GM12878 (cell line): Measurements from ENCODE around the gene LTB4R. TPM values are rescaled to one million over a fixed set of nuclear protein-coding genes. Genes with fewer than 3 reads are reported as not detected.

Experiments used
- ATAC-seq: fragments of 200-7000 bp; cut with Tn5 transposase; 3 replicates; pipeline ENCODE4 v1.9.1; 2020; ENCODE audit warnings: mild to moderate bottlenecking, moderate library complexity
- BruUV-seq: library from RNA; stranded (reverse); fragments of 400-500 nt; replicated peaks from 2 replicates; lab custom pipeline; 2021; lab: Mats Ljungman, UMichigan
- CTCF ChIA-PET: fragments of 300-600 bp; sonication (Branson Sonifier 250); formaldehyde crosslinking; extraction: SDS; loops from one replicate; lab custom pipeline; 2021; ENCODE audit warnings: inconsistent platforms; lab: Yijun Ruan, JAX
- POLR2A ChIA-PET: fragments of 350-600 bp; formaldehyde crosslinking; extraction: SDS; loops from one replicate; lab custom pipeline; 2021; ENCODE audit warnings: inconsistent platforms; lab: Charles Lee
- RAD21 ChIA-PET: fragments of 300-600 bp; sonication (Branson Sonifier 250); formaldehyde crosslinking; loops from one replicate; lab custom pipeline; 2023; ENCODE audit warnings: antibody characterized with exemption; ENCODE audit not compliant: unreplicated experiment; lab: Charles Lee
- SMC1A ChIA-PET: fragments of 300-600 bp; sonication (Branson Sonifier 250); formaldehyde crosslinking; loops from one replicate; lab custom pipeline; 2023; ENCODE audit not compliant: unreplicated experiment, uncharacterized antibody; lab: Charles Lee
- DNase-seq: peaks from one replicate; pipeline ENCODE4 v3.0.0-alpha.2; 2011; ENCODE audit warnings: low read depth, low spot score
- FAIRE-seq: peaks from 3 replicates; lab custom pipeline; 2011; peaks lifted over from hg19 to GRCh38; lab: Jason Lieb, UNC
- H2AFZ ChIP-seq: 2 replicates; pipeline ENCODE4 v1.6.0; 2011; ENCODE audit warnings: low read depth, low read length, control low read depth; ENCODE audit not compliant: control insufficient read depth
- H3K27ac ChIP-seq: 2 replicates; pipeline ENCODE4 v1.5.1; 2011; ENCODE audit warnings: control low read depth; ENCODE audit not compliant: control insufficient read depth, insufficient read depth
- H3K27me3 ChIP-seq, 2 experiments: replicated peaks in 1 of 2; 2 replicates each; pipeline versions ENCODE4 v1.6.0 to v1.6.1; 2011; ENCODE audit warnings: low read length in 1 of 2; ENCODE audit not compliant: control insufficient read depth in 2 of 2, insufficient read depth in 2 of 2
- H3K36me3 ChIP-seq, 2 experiments: 2 replicates each; pipeline ENCODE4 v1.5.1; 2011; ENCODE audit warnings: low read length in 1 of 2; ENCODE audit not compliant: control insufficient read depth in 2 of 2, insufficient read depth in 2 of 2
- H3K4me1 ChIP-seq: 2 replicates; pipeline ENCODE4 v1.6.1; 2011; ENCODE audit warnings: mild to moderate bottlenecking, low read length, moderate library complexity, mixed read lengths; ENCODE audit not compliant: control insufficient read depth, insufficient read depth
- H3K4me2 ChIP-seq: 2 replicates; pipeline ENCODE4 v1.6.0; 2011; ENCODE audit warnings: control low read depth; ENCODE audit not compliant: control insufficient read depth, insufficient read depth
- H3K4me3 ChIP-seq: fragments of 200-600 bp; sonication (generic); 2 replicates; pipeline ENCODE4 v1.5.1; 2016
- H3K79me2 ChIP-seq: 2 replicates; pipeline ENCODE4 v1.6.0; 2011; ENCODE audit warnings: low read length; ENCODE audit not compliant: control insufficient read depth, insufficient read depth
- H3K9ac ChIP-seq: 2 replicates; pipeline ENCODE4 v1.8.0; 2011; ENCODE audit warnings: low read length, control low read depth, mixed read lengths; ENCODE audit not compliant: control insufficient read depth, insufficient read depth
- H3K9me3 ChIP-seq: replicated peaks from 3 replicates; pipeline ENCODE4 v1.5.1; 2011; ENCODE audit warnings: mild to moderate bottlenecking, low read length; ENCODE audit not compliant: control insufficient read depth, insufficient read depth
- H4K20me1 ChIP-seq: 2 replicates; pipeline ENCODE4 v1.6.0; 2011; ENCODE audit not compliant: control insufficient read depth, insufficient read depth
- KLF5 ChIP-seq: fragments of 450-650 bp; IDR thresholded peaks from 2 replicates; pipeline ENCODE4 v1.6.1; 2014; ENCODE audit warnings: mild to moderate bottlenecking; ENCODE audit not compliant: partially characterized antibody
- NFYA ChIP-seq: IDR thresholded peaks from 2 replicates; pipeline ENCODE4 v1.6.1; 2011; ENCODE audit warnings: low read depth, mild to moderate bottlenecking, low read length, improper control_type of control experiment, borderline replicate concordance
- PML ChIP-seq: IDR thresholded peaks from 2 replicates; pipeline ENCODE4 v1.6.1; 2012; ENCODE audit warnings: low read length, inconsistent platforms
- SMARCA5 ChIP-seq: fragments of 450-650 bp; IDR thresholded peaks from 2 replicates; pipeline ENCODE4 v1.6.1; 2017; ENCODE audit warnings: mild to moderate bottlenecking
- SP1 ChIP-seq: IDR thresholded peaks from one replicate; pipeline ENCODE4 v1.6.1; 2011; ENCODE audit warnings: low read depth, low read length
- YBX1 ChIP-seq: fragments of 450-650 bp; IDR thresholded peaks from 2 replicates; pipeline ENCODE4 v1.6.1; 2016; ENCODE audit warnings: antibody characterized with exemption
- ZNF274 ChIP-seq: IDR thresholded peaks from one replicate; pipeline ENCODE4 v1.8.0; 2011; ENCODE audit not compliant: insufficient read length, insufficient read depth
- ZSCAN29 ChIP-seq: fragments of 450-650 bp; IDR thresholded peaks from 2 replicates; pipeline ENCODE4 v1.6.1; 2017; ENCODE audit warnings: mild to moderate bottlenecking, moderate library complexity
- WGBS: methylation state at CpG from one replicate; pipeline ENCODE4 v1.1.6; 2016; ENCODE audit warnings: low lambda C conversion rate; ENCODE audit not compliant: insufficient replicate concordance, insufficient coverage; ENCODE audit errors: missing lambda C conversion rate; 5-methylcytosine and 5-hydroxymethylcytosine counted together
- in situ Hi-C: fragments of 300-500 bp; cut with MboI; formaldehyde crosslinking; loops from 9 replicates; pipeline ENCODE4 v1.14.3; 2018; ENCODE audit warnings: mixed read lengths
- intact Hi-C: fragments of 100-400 bp; cut with micrococcal nuclease; formaldehyde crosslinking; loops from one replicate; pipeline ENCODE4 v1.14.2; 2022; ENCODE audit not compliant: unreplicated experiment
- polyA plus RNA-seq, 11 experiments: library from polyadenylated mRNA; depleted of rRNA in 4 of 11; unstranded in 6 of 11; stranded (reverse) in 5 of 11; fragments of >200 nt; fragmentation: Nextera tagmentation in 4 of 11; fragmentation: Illumina TruSeq in 1 of 11; extraction: Ambion mirVana in 4 of 11; extraction: Trizol in 1 of 11; gene quantifications; 1 replicate in 1 of 11; 2 replicates in 10 of 11; pipeline versions ENCODE4 v1.2.1 to v1.2.3, GENCODE V29; 2011 to 2016; ENCODE audit warnings: inconsistent platforms in 2 of 11, missing spikeins in 2 of 11, low read depth in 1 of 11
- total RNA-seq, 4 experiments: library from RNA; depleted of rRNA in 3 of 4; stranded (reverse); fragments of >200 nt in 3 of 4; fragmentation: Illumina TruSeq in 1 of 4; extraction: Trizol in 1 of 4; gene quantifications; 2 replicates each; pipeline versions ENCODE4 v1.2.1 to v1.2.3, GENCODE V29; 2013 to 2021
- TF ChIP-seq, protein P1 (sequence below): fragments of 450-650 bp; IDR thresholded peaks from 2 replicates; pipeline ENCODE4 v1.6.1; 2017; ENCODE audit warnings: mild to moderate bottlenecking
- TF ChIP-seq, protein P2 (sequence below): IDR thresholded peaks from 2 replicates; pipeline ENCODE4 v1.6.1; 2012; ENCODE audit warnings: improper control_type of control experiment, low read depth, low read length; ENCODE audit not compliant: insufficient replicate concordance
- TF ChIP-seq, protein P3 (sequence below): fragments of 450-650 bp; IDR thresholded peaks from 2 replicates; pipeline ENCODE4 v1.6.1; 2017; ENCODE audit warnings: mild to moderate bottlenecking, moderate library complexity

The LTB4R gene
- total and polyA plus RNA-seq, 10 of the 15 experiments (the other 5 are each of a cell fraction or from before 2014, with no cell fraction given) = 1.2 to 14.0 (median 4.0) TPM

DNA sequence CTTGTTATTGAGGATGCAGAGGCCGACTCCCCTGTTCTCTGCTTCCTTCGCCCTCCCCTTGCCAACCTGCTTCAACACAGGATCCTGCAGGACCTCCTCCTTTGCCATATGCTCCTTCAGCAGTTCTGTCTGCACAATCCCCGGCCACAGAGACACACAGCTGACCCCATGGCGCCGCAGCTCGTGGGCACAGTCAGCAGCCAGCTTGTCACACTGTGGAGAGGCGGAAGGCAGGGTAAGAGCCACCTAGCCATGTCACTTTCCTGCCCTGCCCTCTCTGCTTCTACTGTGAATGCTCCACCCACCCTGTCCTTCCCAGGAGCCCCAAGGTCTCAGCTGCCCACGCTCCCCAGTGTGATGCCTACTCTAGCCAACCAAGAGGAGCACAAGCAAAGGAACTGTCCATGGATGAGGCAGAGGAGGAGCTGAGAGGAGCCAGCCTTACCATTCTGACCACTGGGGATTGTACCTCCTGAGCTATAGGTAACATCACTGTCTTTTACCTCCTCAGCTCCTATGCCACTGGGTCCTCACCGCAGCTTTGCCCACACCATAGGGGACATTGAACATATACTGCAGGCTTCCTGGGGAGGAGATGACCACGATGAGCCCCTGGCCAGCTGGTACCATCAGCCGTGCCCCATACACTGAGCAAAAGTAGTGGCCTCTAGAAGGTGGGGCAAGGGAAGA, 19.0 kb upstream of the LTB4R start:
- Histone ChIP-seq H3K4me3 (no peak overlapping the region), H3K36me3 (peaks cover 13 to 37% of the 10 kb centered on the region in 2 experiments), H3K4me2 (no peak overlapping the region), H2AFZ (no peak overlapping the region), H3K4me1 (peaks cover 26% of the 10 kb centered on the region), H3K9me3 (no peaks in the 10 kb centered on the region), H3K79me2 (no peaks in the 10 kb centered on the region; the same call in 1 of the 2 replicates), H3K27ac (no peak overlapping the region), H3K9ac (no peak overlapping the region), H4K20me1 (no peaks in the 10 kb centered on the region), H3K27me3 (no peaks in the 10 kb centered on the region)
- RAD21 ChIA-PET = interaction anchor here (1.0 to 1.5 kb wide), 3 partner anchors 16 to 50 kb away, joined by 3 to 9 read pairs (median 4); partner anchors contain the start of genes CIDEB and TINF2
- DNase-seq = no peak
- FAIRE-seq = no peak
- 90% methylated on average over 11 of the region's 11 CpGs for WGBS
- in situ Hi-C loops = no loop called here
- no peak for ATAC-seq
- POLR2A ChIA-PET = interaction anchor here (0.5 to 1.7 kb wide), 7 partner anchors 12 to 93 kb away, joined by 3 to 4 read pairs (median 3); partner anchors contain the start of gene TINF2
- no TSS peak for BruUV-seq
- CTCF ChIA-PET = interaction anchor here (0.6 to 13.4 kb wide), 6 partner anchors 10 to 76 kb away, joined by 3 to 269 read pairs (median 9); partner anchors contain the start of genes CIDEB, MDP1, RABGGTA and TINF2
- SMC1A ChIA-PET = interaction anchor here (0.6 to 3.0 kb wide), 7 partner anchors 13 to 572 kb away, joined by 3 to 14 read pairs (median 5); partner anchors contain the start of genes CHMP4A, RABGGTA and TINF2
- intact Hi-C loops = no loop called here
- no peak for TF ChIP-seq PML
- TF ChIP-seq, protein P1, sequence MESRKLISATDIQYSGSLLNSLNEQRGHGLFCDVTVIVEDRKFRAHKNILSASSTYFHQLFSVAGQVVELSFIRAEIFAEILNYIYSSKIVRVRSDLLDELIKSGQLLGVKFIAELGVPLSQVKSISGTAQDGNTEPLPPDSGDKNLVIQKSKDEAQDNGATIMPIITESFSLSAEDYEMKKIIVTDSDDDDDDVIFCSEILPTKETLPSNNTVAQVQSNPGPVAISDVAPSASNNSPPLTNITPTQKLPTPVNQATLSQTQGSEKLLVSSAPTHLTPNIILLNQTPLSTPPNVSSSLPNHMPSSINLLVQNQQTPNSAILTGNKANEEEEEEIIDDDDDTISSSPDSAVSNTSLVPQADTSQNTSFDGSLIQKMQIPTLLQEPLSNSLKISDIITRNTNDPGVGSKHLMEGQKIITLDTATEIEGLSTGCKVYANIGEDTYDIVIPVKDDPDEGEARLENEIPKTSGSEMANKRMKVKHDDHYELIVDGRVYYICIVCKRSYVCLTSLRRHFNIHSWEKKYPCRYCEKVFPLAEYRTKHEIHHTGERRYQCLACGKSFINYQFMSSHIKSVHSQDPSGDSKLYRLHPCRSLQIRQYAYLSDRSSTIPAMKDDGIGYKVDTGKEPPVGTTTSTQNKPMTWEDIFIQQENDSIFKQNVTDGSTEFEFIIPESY = no peak
- no peak for TF ChIP-seq SP1
- TF ChIP-seq, protein P2, sequence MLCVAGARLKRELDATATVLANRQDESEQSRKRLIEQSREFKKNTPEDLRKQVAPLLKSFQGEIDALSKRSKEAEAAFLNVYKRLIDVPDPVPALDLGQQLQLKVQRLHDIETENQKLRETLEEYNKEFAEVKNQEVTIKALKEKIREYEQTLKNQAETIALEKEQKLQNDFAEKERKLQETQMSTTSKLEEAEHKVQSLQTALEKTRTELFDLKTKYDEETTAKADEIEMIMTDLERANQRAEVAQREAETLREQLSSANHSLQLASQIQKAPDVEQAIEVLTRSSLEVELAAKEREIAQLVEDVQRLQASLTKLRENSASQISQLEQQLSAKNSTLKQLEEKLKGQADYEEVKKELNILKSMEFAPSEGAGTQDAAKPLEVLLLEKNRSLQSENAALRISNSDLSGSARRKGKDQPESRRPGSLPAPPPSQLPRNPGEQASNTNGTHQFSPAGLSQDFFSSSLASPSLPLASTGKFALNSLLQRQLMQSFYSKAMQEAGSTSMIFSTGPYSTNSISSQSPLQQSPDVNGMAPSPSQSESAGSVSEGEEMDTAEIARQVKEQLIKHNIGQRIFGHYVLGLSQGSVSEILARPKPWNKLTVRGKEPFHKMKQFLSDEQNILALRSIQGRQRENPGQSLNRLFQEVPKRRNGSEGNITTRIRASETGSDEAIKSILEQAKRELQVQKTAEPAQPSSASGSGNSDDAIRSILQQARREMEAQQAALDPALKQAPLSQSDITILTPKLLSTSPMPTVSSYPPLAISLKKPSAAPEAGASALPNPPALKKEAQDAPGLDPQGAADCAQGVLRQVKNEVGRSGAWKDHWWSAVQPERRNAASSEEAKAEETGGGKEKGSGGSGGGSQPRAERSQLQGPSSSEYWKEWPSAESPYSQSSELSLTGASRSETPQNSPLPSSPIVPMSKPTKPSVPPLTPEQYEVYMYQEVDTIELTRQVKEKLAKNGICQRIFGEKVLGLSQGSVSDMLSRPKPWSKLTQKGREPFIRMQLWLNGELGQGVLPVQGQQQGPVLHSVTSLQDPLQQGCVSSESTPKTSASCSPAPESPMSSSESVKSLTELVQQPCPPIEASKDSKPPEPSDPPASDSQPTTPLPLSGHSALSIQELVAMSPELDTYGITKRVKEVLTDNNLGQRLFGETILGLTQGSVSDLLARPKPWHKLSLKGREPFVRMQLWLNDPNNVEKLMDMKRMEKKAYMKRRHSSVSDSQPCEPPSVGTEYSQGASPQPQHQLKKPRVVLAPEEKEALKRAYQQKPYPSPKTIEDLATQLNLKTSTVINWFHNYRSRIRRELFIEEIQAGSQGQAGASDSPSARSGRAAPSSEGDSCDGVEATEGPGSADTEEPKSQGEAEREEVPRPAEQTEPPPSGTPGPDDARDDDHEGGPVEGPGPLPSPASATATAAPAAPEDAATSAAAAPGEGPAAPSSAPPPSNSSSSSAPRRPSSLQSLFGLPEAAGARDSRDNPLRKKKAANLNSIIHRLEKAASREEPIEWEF = no peak
- TF ChIP-seq SMARCA5 = no peak
- TF ChIP-seq, protein P3, sequence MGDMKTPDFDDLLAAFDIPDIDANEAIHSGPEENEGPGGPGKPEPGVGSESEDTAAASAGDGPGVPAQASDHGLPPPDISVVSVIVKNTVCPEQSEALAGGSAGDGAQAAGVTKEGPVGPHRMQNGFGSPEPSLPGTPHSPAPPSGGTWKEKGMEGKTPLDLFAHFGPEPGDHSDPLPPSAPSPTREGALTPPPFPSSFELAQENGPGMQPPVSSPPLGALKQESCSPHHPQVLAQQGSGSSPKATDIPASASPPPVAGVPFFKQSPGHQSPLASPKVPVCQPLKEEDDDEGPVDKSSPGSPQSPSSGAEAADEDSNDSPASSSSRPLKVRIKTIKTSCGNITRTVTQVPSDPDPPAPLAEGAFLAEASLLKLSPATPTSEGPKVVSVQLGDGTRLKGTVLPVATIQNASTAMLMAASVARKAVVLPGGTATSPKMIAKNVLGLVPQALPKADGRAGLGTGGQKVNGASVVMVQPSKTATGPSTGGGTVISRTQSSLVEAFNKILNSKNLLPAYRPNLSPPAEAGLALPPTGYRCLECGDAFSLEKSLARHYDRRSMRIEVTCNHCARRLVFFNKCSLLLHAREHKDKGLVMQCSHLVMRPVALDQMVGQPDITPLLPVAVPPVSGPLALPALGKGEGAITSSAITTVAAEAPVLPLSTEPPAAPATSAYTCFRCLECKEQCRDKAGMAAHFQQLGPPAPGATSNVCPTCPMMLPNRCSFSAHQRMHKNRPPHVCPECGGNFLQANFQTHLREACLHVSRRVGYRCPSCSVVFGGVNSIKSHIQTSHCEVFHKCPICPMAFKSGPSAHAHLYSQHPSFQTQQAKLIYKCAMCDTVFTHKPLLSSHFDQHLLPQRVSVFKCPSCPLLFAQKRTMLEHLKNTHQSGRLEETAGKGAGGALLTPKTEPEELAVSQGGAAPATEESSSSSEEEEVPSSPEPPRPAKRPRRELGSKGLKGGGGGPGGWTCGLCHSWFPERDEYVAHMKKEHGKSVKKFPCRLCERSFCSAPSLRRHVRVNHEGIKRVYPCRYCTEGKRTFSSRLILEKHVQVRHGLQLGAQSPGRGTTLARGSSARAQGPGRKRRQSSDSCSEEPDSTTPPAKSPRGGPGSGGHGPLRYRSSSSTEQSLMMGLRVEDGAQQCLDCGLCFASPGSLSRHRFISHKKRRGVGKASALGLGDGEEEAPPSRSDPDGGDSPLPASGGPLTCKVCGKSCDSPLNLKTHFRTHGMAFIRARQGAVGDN = no peak
- no peak for TF ChIP-seq ZSCAN29
- TF ChIP-seq KLF5 = no peak
- no peak for TF ChIP-seq NFYA
- no peak for TF ChIP-seq ZNF274
- no peak for TF ChIP-seq YBX1
